ENCODE results near the gene KIFBP. TPM values are rescaled to one million over a fixed set of nuclear protein-coding genes. Genes with fewer than 3 reads are reported as not detected.

The KIFBP gene
- total and polyA plus RNA-seq, 2 of the 13 experiments (the other 11 are each of a cell fraction or from before 2014, with no cell fraction given), result 13.0 to 21.9 TPM

DNA sequence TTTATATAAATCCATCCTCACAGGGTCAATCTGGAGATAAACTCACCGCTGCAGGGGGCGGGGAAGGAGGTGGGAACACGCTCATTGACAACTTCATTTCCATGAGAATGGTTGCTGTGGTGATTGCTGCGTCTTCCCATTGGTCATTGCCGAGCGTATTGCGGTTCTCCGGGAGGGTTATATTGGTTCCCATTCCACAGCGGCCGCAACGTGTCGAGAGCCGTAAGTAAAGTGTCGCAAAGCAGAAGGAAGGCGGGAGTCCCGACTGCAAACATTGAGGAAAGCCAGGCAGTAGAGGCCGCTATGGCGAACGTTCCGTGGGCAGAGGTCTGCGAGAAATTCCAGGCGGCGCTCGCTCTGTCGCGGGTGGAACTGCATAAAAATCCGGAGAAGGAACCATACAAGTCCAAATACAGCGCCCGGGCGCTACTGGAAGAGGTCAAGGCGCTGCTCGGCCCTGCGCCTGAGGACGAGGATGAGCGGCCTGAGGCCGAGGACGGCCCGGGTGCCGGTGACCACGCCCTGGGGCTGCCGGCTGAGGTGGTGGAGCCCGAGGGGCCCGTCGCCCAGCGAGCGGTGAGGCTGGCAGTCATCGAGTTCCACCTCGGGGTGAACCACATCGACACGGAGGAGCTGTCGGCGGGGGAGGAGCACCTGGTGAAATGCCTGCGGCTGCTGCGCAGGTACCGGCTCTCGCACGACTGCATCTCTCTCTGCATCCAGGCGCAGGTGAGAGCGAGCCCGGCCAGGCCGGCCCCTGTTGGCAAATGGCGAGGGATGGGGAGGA lies at the start of gene KIFBP (continued):
- TF ChIP-seq, protein P1, sequence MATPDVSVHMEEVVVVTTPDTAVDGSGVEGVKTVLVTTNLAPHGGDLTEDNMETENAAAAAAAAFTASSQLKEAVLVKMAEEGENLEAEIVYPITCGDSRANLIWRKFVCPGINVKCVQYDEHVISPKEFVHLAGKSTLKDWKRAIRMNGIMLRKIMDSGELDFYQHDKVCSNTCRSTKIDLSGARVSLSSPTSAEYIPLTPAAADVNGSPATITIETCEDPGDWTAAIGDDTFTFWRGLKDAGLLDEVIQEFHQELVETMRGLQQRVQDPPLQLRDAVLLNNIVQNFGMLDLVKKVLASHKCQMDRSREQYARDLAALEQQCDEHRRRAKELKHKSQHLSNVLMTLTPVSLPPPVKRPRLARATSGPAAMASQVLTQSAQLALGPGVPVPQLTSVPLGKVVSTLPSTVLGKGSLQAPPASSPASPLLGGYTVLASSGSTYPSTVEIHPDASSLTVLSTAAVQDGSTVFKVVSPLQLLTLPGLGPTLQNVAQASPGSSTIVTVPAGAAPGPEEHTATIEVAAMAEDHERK (CRISPR knock-in tag; IDR thresholded peaks at IDR 0.05; ENCODE audit: low read depth), result no peak
- no peak for TF ChIP-seq ZNF841 (CRISPR knock-in tag; IDR thresholded peaks at IDR 0.05; ENCODE audit: borderline replicate concordance)
- no peak for TF ChIP-seq TCF12 (IDR thresholded peaks at IDR 0.05)
- TF ChIP-seq TCF12 (CRISPR knock-in tag; IDR thresholded peaks at IDR 0.05), result peak; percentile 73; the same call in 1 of the 2 replicates
- TF ChIP-seq FOXP1 (IDR thresholded peaks at IDR 0.05), result no peak
- no peak for TF ChIP-seq FOXP1 (CRISPR knock-in tag; IDR thresholded peaks at IDR 0.05)
- no peak for TF ChIP-seq ATAD3A (CRISPR knock-in tag; IDR thresholded peaks at IDR 0.05)
- peak; percentile 89 for TF ChIP-seq RFX1 (IDR thresholded peaks at IDR 0.05)
- no peak for TF ChIP-seq IKZF4 (CRISPR knock-in tag; IDR thresholded peaks at IDR 0.05; ENCODE audit: borderline replicate concordance, low read depth, not compliant biosample characterization)
- peak; percentile 87 for TF ChIP-seq TAF1 (CRISPR knock-in tag; IDR thresholded peaks at IDR 0.05)
- TF ChIP-seq, protein P2, sequence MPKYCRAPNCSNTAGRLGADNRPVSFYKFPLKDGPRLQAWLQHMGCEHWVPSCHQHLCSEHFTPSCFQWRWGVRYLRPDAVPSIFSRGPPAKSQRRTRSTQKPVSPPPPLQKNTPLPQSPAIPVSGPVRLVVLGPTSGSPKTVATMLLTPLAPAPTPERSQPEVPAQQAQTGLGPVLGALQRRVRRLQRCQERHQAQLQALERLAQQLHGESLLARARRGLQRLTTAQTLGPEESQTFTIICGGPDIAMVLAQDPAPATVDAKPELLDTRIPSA (CRISPR knock-in tag; IDR thresholded peaks at IDR 0.05; ENCODE audit: borderline replicate concordance), result peak; percentile 41; the same call in 1 of the 2 replicates
- TF ChIP-seq, protein P3, sequence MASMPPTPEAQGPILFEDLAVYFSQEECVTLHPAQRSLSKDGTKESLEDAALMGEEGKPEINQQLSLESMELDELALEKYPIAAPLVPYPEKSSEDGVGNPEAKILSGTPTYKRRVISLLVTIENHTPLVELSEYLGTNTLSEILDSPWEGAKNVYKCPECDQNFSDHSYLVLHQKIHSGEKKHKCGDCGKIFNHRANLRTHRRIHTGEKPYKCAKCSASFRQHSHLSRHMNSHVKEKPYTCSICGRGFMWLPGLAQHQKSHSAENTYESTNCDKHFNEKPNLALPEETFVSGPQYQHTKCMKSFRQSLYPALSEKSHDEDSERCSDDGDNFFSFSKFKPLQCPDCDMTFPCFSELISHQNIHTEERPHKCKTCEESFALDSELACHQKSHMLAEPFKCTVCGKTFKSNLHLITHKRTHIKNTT (CRISPR knock-in tag; IDR thresholded peaks at IDR 0.05), result no peak
- TF ChIP-seq, protein P4, sequence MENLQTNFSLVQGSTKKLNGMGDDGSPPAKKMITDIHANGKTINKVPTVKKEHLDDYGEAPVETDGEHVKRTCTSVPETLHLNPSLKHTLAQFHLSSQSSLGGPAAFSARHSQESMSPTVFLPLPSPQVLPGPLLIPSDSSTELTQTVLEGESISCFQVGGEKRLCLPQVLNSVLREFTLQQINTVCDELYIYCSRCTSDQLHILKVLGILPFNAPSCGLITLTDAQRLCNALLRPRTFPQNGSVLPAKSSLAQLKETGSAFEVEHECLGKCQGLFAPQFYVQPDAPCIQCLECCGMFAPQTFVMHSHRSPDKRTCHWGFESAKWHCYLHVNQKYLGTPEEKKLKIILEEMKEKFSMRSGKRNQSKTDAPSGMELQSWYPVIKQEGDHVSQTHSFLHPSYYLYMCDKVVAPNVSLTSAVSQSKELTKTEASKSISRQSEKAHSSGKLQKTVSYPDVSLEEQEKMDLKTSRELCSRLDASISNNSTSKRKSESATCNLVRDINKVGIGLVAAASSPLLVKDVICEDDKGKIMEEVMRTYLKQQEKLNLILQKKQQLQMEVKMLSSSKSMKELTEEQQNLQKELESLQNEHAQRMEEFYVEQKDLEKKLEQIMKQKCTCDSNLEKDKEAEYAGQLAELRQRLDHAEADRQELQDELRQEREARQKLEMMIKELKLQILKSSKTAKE (CRISPR knock-in tag; IDR thresholded peaks at IDR 0.05; ENCODE audit: borderline replicate concordance), result no peak
- TF ChIP-seq ZMYM2 (CRISPR knock-in tag; IDR thresholded peaks at IDR 0.05), result no peak
- 0 out of 2 replicates have a peak, but pooled peaks have one; percentile 20 for TF ChIP-seq HCFC1 (IDR thresholded peaks at IDR 0.05; ENCODE audit: low read depth, low read length)
- no peak for TF ChIP-seq ZNF24 (IDR thresholded peaks at IDR 0.05)
- no peak for TF ChIP-seq ZNF713 (CRISPR knock-in tag; IDR thresholded peaks at IDR 0.05)
- TF ChIP-seq STAT5B (CRISPR knock-in tag; IDR thresholded peaks at IDR 0.05), result no peak
- TF ChIP-seq ZSCAN25 (CRISPR knock-in tag; IDR thresholded peaks at IDR 0.05), result no peak; the same call in 1 of the 2 replicates
- peak; percentile 63 for TF ChIP-seq RCOR2 (CRISPR knock-in tag; IDR thresholded peaks at IDR 0.05)
- TF ChIP-seq, protein P5, sequence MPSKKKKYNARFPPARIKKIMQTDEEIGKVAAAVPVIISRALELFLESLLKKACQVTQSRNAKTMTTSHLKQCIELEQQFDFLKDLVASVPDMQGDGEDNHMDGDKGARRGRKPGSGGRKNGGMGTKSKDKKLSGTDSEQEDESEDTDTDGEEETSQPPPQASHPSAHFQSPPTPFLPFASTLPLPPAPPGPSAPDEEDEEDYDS (CRISPR knock-in tag; IDR thresholded peaks at IDR 0.05), result peak; percentile 78
- TF ChIP-seq NR2F2 (IDR thresholded peaks at IDR 0.05; ENCODE audit: borderline replicate concordance, low read depth), result no peak
- TF ChIP-seq ZFP41 (CRISPR knock-in tag; IDR thresholded peaks at IDR 0.05; ENCODE audit: borderline replicate concordance), result no peak; the same call in 1 of the 2 replicates
- no peak for TF ChIP-seq PHF5A (CRISPR knock-in tag; IDR thresholded peaks at IDR 0.05; ENCODE audit: low read depth, unreplicated experiment)
- TF ChIP-seq ASH2L (IDR thresholded peaks at IDR 0.05; ENCODE audit: insufficient read length, low read depth, low read length), result peak; percentile 94
- TF ChIP-seq RFXANK (CRISPR knock-in tag; IDR thresholded peaks at IDR 0.05), result 0 out of 2 replicates have a peak, but pooled peaks have one; percentile 29
- peak; percentile 86 for TF ChIP-seq KDM3A (CRISPR knock-in tag; IDR thresholded peaks at IDR 0.05; ENCODE audit: low read depth)
